Hypothalamus (tissue), 51 donors: ENCODE results near the gene TMEM270.
A peak's percentile ranks its signal among the peaks of the same experiment; 100 is the strongest.

Source experiments
- DNase-seq, 51 donors: peaks; one replicate each; lab custom pipeline; 2025; lab: John Stamatoyannopoulos, UW

Gene TMEM270

DNA sequence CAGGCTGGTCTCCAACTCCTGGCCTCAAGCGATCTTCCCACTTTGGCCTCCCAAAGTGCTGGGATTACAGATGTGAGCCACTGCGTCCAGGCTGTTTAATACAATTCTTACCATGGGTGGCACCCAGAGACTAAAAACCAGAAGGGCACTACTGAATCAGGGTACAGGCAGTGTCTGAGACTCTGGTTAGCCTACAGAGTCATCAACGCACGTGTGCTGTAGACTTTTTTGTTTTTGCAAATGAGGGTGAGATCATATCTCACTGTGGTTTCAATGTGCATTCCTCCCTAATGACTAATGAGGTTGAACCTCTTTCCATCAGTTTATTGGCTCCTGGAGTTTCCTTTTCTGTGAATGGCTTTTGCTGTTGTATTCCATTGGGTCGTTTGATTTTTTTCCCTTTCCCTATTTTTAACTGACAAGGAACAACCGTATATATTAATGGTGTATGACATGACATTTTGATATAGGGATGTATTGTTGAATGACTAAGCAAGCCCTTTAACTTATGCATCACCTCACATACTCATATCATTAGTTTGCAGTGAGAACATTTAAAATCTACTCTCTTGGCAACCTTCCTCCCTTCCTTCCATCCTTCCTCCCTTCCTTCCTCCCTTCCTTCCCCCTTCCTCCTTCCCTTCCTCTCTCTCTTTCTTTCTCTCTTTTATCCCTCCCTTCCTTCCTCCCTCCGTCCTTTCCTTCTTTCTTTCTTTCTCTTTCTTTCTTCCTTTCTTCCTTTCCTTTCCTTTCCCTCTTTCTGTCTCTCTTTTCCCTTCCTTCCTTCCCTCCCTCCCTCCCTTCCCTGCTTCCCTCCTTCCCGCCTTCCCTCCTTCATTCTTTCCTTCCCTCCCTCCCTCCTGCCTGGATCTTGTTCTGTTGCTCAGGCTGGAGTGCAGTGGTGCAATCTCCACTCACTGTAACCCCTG, 9.3 kb upstream of the TMEM270 start:
- no peak for DNase-seq

DNA sequence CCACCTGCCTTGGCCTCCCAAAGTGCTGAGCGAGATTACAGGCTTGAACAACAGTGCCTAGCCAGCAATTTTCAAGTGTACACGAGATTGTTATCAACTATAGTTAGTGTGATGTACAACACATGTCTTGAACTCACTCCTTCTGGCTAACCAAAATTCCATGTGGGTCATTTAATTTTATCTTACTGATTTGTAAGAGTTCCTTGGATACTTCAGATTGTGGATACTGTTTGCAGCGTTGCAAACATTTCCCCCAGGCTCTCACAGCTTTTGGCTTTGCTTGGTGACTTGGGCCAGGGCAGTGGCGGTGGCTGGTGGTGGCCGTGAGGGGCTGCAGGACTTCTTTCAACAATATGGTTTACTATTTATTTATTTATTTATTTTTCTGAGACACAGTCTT, 8.5 kb upstream of the TMEM270 start:
- DNase-seq, result no peak

DNA sequence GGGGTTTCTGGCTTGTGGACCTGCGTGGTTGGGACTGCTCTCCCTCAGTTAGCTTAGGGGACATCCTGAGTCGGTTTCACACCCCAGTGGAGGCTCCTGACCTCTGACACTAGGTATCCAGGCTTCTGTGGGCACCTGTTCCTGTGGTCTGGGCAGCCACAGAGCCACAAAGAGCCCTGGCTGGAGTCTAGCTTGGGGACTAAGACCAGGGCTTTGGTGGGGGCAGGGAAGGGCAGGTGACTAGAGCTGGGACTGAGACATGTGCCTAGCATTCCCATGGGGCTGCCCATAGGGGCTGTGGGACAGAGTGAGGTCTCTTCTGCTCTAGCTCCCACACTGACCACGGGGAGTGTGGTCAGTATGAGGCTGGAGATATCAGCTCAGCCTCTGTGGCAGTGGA, 4.0 kb upstream of the TMEM270 start:
- no peak for DNase-seq

DNA sequence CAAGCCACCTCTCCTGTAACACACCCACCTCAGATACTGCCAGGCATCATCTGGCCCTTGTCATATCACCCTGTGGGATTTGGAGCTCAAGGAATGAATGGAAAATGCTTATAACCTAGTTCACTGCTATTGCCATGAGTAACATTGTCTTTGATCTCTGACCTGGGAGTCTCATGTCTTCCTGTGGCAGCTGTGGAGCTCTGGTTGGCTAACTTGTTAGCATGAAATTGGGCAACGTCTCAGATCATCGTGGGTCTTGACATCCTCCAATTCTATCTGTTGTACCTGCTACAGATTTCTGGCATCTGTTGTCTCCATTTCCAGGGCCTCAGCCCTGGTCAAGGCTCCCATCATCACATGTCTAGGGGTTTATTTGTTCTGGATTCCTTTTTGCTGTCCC, 2.2 kb upstream of the TMEM270 start:
- DNase-seq, result no peak

DNA sequence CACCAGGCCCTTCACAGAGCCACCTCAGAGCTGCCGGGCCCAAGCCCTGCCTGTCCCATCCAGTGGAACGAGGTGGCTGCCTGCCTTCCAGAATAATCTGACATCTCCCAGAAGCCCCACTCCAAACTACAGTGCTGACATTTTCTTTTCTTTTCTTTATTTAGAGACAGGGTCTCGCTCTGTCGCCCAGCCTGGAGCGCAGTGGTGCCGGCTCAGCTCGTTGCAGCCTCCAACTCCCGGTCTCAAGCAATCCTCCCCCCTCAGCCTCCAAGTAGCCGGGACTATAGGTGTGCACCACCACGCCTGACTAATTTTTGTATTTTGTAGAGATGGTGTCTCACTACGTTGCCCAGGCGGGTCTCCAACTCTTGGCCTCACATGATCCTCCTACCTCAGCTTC, 346 bp downstream of the TMEM270 start:
- no peak for DNase-seq

DNA sequence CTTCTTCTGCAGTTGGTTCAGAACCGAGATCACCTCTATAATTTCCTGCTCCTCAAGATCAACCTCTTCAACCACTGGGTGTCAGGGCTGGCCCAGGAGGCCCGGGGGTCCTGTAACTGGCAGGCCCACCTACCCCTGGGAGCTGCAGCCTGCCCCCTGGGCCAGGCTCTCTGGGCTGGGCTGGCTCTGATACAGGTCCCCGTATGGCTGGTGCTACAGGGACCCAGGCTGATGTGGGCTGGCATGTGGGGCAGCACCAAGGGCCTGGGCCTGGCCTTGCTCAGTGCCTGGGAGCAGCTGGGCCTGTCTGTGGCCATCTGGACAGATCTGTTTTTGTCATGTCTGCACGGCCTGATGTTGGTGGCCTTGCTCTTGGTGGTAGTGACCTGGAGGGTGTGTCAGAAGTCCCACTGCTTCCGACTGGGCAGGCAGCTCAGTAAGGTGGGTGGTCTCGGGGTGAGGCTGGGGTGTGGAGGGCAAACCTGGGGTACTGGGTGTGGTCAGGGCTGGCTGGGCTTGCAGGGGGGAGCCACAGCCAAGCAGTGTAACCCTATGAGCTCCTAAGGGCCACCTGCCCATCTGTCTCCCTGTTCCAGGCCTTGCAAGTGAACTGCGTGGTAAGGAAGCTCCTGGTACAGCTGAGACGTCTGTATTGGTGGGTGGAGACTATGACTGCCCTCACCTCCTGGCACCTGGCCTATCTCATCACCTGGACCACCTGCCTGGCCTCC, 4.2 kb downstream of the TMEM270 start:
- DNase-seq, result no peak

DNA sequence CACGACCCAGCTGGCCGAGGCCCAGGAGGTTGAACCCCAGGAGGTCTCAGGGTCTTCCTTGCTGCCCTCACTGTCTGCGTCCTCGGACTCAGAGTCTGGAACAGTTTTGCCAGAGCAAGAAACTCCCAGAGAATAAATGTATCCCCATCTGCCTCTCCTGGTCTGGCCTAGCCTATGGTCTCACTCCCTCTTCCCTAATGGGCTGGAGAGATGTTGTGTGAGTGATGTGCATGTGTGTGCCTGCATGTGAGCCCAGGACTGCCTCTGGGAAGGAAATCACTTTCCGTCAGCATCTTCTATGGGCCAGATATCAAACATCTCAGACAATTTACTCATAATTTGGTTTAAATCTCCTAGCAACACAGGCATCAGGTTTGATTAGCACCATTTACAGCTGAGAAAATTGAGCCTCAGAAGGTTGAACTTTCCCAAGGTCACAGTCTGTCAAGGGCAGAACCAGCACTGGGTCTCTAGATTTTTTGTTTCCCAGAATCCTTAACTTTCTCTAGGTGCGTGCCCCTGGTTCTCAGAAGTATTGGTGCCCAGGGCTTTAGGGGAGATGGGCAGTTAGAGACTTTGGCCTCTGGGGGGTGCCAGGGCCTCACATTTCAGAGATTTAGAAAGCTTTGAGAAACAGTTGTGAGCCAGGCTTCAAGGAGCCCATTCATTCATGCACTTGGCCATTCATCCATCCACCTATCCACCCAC, 4.9 kb downstream of the TMEM270 start:
- peak in 23 of 51 donors; percentile 6 to 56 (median 21) for DNase-seq

DNA sequence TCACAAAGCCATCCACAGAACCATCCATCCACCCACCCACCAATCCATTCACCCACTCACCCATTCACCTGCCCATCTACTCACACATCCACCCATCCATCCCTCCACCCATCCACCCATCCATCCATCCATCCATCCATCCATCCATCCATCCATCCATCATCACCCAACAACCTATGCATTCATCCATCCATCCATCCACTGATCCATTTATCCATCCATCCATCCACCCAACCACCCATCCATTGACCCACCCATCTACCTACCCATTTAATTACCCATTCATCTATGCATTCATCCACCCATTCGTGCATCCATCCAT, 5.4 kb downstream of the TMEM270 start:
- DNase-seq, result no peak

DNA sequence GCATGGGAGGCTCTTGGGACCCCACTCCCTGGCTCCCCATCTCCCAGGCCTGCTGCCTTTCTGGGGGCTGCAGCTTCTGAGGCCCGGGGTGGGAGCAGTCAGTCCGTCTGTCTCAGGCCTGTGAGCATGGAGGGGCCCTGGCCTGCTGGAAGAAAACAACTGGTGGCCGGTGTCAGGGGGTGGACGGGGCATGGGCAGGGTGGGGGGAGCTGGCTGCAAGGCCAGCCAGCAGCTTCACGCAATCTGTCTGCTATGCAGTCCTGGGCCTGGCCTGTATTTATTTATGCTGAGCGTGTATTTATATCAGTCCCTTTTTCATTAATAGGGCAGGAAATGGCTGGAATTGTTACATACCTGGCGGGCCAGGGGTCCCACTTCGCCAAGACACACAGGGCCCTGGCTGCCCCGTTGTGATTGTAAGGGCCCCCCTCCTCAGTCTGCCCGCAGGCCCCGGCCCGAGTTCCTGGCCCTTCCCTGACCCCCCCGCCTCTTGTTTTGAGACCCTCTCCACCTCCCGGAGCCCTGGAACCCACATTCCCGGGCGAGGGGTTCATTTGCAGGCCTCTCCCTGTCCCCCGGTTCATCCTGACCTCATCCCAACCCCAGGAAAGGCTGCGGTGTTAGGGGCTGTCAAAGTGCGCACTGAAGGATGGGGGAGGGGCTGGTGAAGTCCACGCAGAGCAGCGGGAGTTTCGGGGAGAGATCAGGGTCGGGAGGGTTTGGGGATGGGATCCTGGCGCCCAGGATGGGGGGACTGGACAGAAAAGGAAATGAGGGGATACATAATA, 8.2 kb downstream of the TMEM270 start:
- DNase-seq, result no peak

DNA sequence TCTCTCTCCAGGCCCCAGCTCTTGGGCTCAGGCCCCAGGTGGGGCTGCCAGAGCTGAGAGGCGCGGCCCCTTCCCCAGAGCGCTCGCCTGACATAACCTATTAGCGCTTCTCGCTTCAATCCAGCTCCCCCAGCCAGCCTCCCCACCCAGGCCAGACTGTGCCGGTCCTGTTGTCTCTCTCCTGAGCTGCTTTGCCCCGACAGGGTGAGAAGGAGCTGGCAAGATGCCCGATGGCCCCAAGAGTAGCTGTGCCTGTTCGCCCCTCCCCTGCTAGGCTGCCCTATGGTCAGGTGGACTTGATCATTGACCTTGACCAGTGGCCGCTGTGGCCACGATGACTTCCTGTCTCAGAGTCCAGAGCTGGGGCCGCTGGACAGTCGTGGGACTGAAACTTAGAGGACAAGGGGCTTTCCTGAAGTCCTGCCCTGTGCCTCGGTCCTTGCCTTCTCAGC, 9.1 kb downstream of the TMEM270 start:
- DNase-seq, result no peak

DNA sequence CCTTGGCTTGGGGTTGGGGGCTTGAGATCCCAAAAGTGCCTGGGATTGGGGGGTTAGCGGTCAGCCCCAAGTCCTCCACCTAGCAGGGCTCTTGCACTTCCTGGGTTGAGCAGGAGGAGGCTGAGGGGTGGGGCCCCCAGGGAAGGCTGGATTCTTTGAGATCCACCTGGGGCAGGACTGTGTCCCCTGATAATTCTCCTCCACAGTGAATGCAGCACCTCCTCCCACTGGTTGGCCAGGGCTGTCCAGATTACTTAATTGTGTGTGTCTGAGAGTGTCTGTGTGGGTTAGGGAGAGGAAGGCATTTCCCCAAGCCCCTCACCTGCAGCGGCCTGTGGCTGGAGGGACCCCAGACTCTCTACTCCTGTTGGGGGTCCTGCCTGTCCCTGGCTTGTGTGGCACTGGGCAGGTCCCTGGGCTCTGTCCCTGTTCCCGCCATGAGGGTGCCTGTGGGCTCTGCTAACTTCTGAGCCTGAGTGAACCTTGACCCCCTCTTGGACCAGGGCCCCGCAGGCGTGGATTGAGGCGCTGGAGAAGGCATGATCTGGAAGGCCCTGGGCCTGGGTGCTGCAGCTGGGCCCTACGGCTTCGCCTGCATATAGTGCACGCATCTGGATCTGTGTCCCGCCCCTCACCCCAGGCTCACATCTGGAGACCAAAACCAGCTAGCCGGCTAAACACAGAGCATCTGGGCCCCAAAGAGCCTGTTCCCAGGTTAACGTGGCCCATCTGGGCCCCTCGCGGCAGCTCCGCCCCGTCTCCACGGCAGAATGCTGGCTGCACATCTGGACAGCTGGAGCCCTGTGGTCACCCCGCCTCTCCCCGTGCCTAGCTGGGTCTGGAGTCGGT, 10.4 kb downstream of the TMEM270 start:
- no peak for DNase-seq

DNA sequence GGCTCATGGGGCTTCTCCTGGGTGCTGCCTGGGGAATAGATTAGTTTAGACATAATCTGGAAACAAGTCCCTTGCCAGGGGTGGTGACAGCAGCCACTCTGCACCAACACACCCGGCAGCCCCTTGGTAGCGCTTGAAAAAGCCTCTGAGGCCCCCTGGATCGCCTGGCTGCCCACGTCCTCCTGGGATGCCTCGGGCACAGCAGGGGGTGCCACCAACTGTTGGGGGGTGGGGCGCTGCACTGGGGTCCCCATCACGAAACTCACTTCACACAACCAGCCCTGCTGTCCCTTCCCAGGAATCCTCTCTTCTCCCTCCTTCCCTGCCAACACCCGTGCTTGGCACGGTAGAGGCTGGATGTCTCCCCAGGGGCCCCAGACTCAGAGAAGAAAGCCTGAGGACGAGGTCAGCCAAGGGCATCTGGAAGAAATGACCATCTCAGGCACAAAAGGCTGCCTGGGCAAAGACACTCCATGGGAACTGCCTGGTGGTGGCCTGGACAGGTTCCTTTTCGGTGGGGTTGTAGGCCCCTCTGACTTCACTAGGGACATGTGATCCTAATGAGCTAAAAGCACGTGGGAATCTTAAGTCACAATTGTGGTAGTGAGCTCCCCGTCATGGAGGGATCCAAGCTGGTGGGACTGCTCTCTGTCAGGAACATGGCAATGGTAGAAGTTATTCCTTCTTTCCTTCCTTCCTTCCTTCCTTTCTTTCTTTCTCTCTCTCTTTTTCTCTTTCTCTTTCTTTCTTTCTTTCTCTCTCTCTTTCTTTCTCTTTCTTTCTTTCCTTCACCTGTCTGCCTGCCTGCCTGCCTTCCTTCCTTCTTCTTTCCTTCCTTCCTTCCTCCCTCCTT, 11.3 kb downstream of the TMEM270 start:
- no peak for DNase-seq

DNA sequence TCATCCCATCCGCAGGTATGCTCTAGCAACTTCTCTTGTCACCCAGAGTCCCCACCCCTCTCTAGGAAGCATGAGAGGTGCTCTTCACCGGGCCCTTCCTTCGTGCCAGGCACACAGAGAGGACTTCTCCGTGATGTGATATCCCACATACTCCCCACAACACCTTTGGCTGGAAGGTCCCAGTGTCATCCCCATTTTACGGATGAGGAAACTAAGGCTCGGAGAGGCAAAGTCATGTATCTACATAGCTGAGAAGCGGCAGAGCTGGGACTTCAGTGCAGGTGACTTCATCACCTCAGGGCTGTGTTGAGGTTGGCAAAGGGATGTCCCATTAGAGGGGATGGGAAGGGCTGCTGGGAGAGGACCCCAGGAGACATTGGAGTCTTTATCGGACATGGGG, 15.4 kb downstream of the TMEM270 start:
- DNase-seq, result no peak

DNA sequence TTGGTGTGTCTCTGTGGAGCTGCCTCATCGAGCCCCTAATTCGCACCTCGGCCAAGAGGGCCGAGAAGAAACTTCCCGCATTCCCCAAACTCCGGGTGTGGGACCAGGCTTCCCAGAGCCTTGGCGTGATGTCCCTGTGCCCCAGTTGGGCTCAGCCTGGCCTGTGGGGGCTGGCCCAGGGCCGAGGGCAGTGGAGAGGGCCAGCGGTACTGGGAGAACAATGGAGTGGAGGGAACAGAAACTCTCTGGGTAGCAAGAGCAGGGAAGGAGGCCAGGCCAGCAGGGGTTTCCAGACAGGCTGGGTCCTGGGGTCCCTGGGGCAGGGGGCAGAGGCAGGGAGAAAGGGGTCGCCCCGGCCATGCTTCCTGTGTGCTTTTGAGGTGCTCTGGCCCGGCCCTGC, 16.0 kb downstream of the TMEM270 start:
- peak in 10 of 51 donors; percentile 7 to 32 (median 15) for DNase-seq

DNA sequence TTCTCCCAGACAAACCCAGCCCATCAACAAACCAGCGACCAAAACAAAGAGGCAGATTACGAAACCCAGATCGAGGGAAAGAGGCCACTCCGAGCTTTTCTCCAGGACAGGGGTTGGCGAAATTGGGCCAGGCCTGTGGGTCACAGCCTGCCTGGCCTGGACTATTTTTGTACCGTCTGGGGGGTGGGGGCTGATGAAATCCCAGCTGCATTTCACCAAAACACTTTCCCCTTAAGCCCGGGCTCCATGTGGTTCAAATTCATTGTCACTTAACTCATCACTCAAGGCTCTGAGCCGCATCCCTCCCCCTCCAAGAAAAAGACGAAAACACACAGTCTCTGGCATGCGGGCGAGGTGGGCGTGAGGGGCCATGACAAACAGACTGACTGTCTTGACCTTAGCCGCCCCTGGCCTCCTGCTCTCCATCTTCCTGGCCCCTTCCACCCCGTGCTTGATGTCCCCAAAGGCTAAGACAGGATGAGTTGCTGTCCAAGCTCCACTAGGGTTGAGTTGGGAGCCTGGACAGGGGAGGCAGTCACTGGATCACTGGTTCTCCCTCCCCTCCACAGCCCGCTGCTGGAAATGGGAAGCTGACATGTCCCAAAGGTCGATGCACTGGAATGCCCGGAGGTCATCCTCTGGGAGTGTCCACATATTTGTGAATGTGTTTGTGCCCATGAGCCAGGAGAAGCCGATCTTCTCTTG, 19.2 kb downstream of the TMEM270 start:
- DNase-seq, result no peak

DNA sequence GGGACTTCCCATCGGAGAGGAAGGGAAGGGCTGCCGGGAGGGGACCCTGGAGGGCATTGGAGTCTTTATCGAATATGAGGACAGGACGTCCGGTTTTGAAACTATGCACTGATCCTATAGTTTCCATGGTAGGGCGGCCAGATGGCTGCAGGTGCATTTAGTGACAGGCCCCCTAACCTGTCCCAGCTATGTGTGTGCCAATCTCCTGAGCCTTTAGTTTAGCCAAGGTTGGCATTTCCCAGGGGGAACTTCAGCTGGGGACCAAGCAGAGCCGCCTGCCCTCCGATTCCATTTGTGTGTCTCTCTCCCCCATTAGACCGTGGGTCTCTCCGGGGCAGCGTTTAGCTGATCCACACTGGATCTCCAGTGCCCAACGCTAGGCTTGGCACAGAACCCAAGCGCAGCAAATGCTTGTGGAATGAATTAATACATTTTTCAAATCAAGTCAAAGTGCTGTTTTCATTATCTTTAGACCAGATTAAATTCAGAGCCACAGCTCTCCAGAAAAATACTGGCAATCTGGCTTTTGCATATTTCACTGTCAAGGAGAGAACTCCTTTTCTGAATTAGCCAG, 19.9 kb downstream of the TMEM270 start:
- DNase-seq, result no peak

DNA sequence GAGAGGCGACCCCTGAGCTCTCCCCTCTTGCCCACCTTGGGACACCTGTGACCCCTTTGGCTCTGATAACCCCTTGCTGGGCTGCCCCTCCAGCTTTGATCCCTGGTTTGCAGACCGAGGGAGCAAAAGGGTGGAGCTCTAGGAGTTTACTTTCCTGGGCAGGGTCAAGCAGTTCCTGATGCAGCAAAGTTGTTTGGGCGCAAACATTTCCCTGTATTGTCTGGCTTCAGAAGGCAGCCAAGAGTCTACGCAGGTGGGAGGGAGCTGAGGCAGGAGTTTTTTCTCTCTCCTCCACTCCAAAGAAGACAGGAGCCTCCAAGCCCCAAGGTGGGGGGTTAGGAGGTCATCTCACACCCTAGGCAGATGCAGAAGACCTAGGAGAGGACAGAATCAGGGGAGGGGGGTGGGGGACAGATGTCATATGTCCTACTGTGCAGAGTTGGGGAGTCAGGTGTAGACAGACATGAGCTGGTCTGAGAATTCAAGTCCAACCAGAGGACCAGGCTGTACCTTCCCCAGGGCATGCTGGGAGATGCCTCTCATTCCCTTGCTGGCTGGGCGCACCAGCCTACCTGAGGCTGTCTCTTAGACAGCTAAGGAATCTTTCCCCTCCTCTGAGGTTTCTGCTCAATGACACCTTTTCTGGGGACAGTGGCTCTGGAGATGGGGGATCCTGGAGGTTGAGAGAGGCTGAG, 20.5 kb downstream of the TMEM270 start:
- DNase-seq, result no peak
